Measurements from ENCODE around the gene ERVV-1.
A peak's percentile ranks its signal among the peaks of the same experiment; 100 is the strongest.
"Not testable (repeated sequence)": the region's sequence is repeated elsewhere in the genome, so short reads cannot be mapped to it uniquely, and the experiment has no call there.

ERVV-1 gene

GRCh38 chr19:53013621-53014020 lies at the start of gene ERVV-1:
TSS of gene ERVV-1 (plus strand) at chr19:53013921. CDS start at chr19:53014091, 170 bp downstream.
- no peak for DNase-seq

GRCh38 chr19:52967772-52968171 lies 45.9 kb upstream of the ERVV-1 start:
- DNase-seq: no peak

GRCh38 chr19:52981329-52981728 lies 32.4 kb upstream of the ERVV-1 start:
- no peak for DNase-seq

- not testable (repeated sequence) for DNase-seq
Observed at GRCh38 chr19:52983167-52983566, 30.6 kb upstream of the ERVV-1 start.

- DNase-seq: no peak
Observed at GRCh38 chr19:52987221-52987620, 26.5 kb upstream of the ERVV-1 start.

GRCh38 chr19:52988506-52988905 lies 25.2 kb upstream of the ERVV-1 start:
- DNase-seq: no peak

- DNase-seq: no peak
Observed at GRCh38 chr19:52990759-52991418, 22.8 kb upstream of the ERVV-1 start.

- no peak for DNase-seq
Observed at GRCh38 chr19:52991484-52991883, 22.2 kb upstream of the ERVV-1 start.

- DNase-seq: no peak
Observed at GRCh38 chr19:52992109-52993004, 21.4 kb upstream of the ERVV-1 start.

GRCh38 chr19:52993342-52994178 lies 20.2 kb upstream of the ERVV-1 start:
- peak; percentile 78 for DNase-seq

- no peak for DNase-seq
Observed at GRCh38 chr19:52995711-52996110, 18.0 kb upstream of the ERVV-1 start.

GRCh38 chr19:52997975-52998374 lies 15.7 kb upstream of the ERVV-1 start:
- no peak for DNase-seq

GRCh38 chr19:53002479-53002878 lies 11.2 kb upstream of the ERVV-1 start:
- DNase-seq: no peak

GRCh38 chr19:53004242-53004641 lies 9.5 kb upstream of the ERVV-1 start:
- DNase-seq: no peak

- no peak for DNase-seq
Observed at GRCh38 chr19:53007200-53007599, 6.5 kb upstream of the ERVV-1 start.

GRCh38 chr19:53007606-53008005 lies 6.1 kb upstream of the ERVV-1 start:
- DNase-seq: no peak

- no peak for DNase-seq
Observed at GRCh38 chr19:53008061-53008778, 5.5 kb upstream of the ERVV-1 start.

- no peak for DNase-seq
Observed at GRCh38 chr19:53010494-53010893, 3.2 kb upstream of the ERVV-1 start.

- DNase-seq: no peak
Observed at GRCh38 chr19:53012006-53012405, 1.7 kb upstream of the ERVV-1 start.

GRCh38 chr19:53015159-53015558 lies 1.4 kb downstream of the ERVV-1 start:
- no peak for DNase-seq

- no peak for DNase-seq
Observed at GRCh38 chr19:53015730-53016129, 2.0 kb downstream of the ERVV-1 start.

GRCh38 chr19:53019684-53020083 lies 6.0 kb downstream of the ERVV-1 start:
- no peak for DNase-seq

- not testable (repeated sequence) for DNase-seq
Observed at GRCh38 chr19:53028306-53028705, 14.6 kb downstream of the ERVV-1 start.
